Measurements from ENCODE around the gene ZNF746. TPM values are rescaled to one million over a fixed set of nuclear protein-coding genes. Genes with fewer than 3 reads are reported as not detected.

The ZNF746 gene
- total and polyA plus RNA-seq, 2 donors (not counting 3 experiments of a cell fraction or from before 2014, with no cell fraction given), result 10.5 to 20.8 TPM

- Histone ChIP-seq H3K27me3 (ENCODE audit: control insufficient read depth in 2 of 2, insufficient read depth in 2 of 2, low read length in 2 of 2) (no peaks in the 10 kb centered on the region), H2AFZ (ENCODE audit: low read depth, low read length) (no peak overlapping the region), H3K9me1 (replicated peaks; ENCODE audit: control insufficient read depth, extremely low read depth, insufficient read depth, low read length) (no peaks in the 10 kb centered on the region), H3K27ac (ENCODE audit: insufficient read depth, low read depth, low read length) (no peak overlapping the region), H3K36me3 (ENCODE audit: control insufficient read depth in 2 of 2, extremely low read depth in 1 of 2, insufficient read depth in 2 of 2, low read length in 2 of 2) (peaks cover 0 to 7% of the 10 kb centered on the region in 2 experiments), H4K20me1 (replicated peaks; ENCODE audit: control insufficient read depth, extremely low read depth, insufficient read depth, low read length) (no peaks in the 10 kb centered on the region), H3K4me3 (replicated peaks in 1 of 3; ENCODE audit: insufficient read depth in 1 of 3, low read depth in 1 of 3, low read length in 3 of 3) (no peak overlapping the region), H3K79me2 (ENCODE audit: control insufficient read depth, insufficient read depth, low read length) (no peaks in the 10 kb centered on the region), H3K4me2 (ENCODE audit: insufficient read depth, low read length) (no peak overlapping the region), H3K4me1 (ENCODE audit: control insufficient read depth, extremely low read depth, insufficient read depth, low read length) (no peaks in the 10 kb centered on the region), H3K9ac (replicated peaks; ENCODE audit: extremely low read depth, insufficient read depth, low read length) (no peak overlapping the region), H3K9me3 (replicated peaks; ENCODE audit: control insufficient read depth, insufficient read depth, low read length) (no peaks in the 10 kb centered on the region)
- no peak for FAIRE-seq
- CTCF ChIA-PET, result no interaction called here
- intact Hi-C loops (cut with micrococcal nuclease), result no loop called here
- dilution Hi-C loops (cut with MboI; ENCODE audit: extremely low pct_ligation_motif_present, low sequenced_read_pairs), result no loop called here
- DNase-seq (ENCODE audit: low read depth, low spot score), result no peak
- no TSS peak for BruUV-seq (replicated peaks)
- TF ChIP-seq CTCF (IDR thresholded peaks at IDR 0.05; ENCODE audit: extremely low read depth in 1 of 2, insufficient read depth in 1 of 2, low read depth in 1 of 2, low read length in 2 of 2) (no peak), POLR2A (IDR thresholded peaks at IDR 0.05; ENCODE audit: low read depth, low read length) (no peak), EZH2 (IDR thresholded peaks at IDR 0.05; ENCODE audit: borderline replicate concordance, low read depth, low read length, severe bottlenecking) (no peak), GATA2 (IDR thresholded peaks at IDR 0.05; ENCODE audit: insufficient read depth, insufficient read length, low read depth, low read length) (no peak), MYC (IDR thresholded peaks at IDR 0.05; ENCODE audit: low read depth, low read length) (no peak), POLR2AphosphoS5 (IDR thresholded peaks at IDR 0.05; ENCODE audit: insufficient read depth, low read depth, low read length) (no peak), JUN (IDR thresholded peaks at IDR 0.05; ENCODE audit: borderline replicate concordance, insufficient read depth, insufficient read length, low read depth) (no peak)
- POLR2A ChIA-PET, result no interaction called here
Measured at GRCh38 chr7:149443523-149443922, 54.1 kb downstream of the ZNF746 start.

- dilution Hi-C loops (cut with MboI; ENCODE audit: extremely low pct_ligation_motif_present, low sequenced_read_pairs), result no loop called here
- intact Hi-C loops (cut with micrococcal nuclease), result no loop called here
- Histone ChIP-seq H3K4me2 (ENCODE audit: insufficient read depth, low read length) (no peak overlapping the region), H3K4me1 (ENCODE audit: control insufficient read depth, extremely low read depth, insufficient read depth, low read length) (no peaks in the 10 kb centered on the region), H4K20me1 (replicated peaks; ENCODE audit: control insufficient read depth, extremely low read depth, insufficient read depth, low read length) (no peaks in the 10 kb centered on the region), H3K36me3 (ENCODE audit: control insufficient read depth in 2 of 2, extremely low read depth in 1 of 2, insufficient read depth in 2 of 2, low read length in 2 of 2) (peaks cover 0 to 7% of the 10 kb centered on the region in 2 experiments), H3K79me2 (ENCODE audit: control insufficient read depth, insufficient read depth, low read length) (no peaks in the 10 kb centered on the region), H2AFZ (ENCODE audit: low read depth, low read length) (no peak overlapping the region), H3K9me3 (replicated peaks; ENCODE audit: control insufficient read depth, insufficient read depth, low read length) (no peaks in the 10 kb centered on the region), H3K4me3 (replicated peaks in 1 of 3; ENCODE audit: insufficient read depth in 1 of 3, low read depth in 1 of 3, low read length in 3 of 3) (no peak overlapping the region), H3K9ac (replicated peaks; ENCODE audit: extremely low read depth, insufficient read depth, low read length) (no peak overlapping the region), H3K27ac (ENCODE audit: insufficient read depth, low read depth, low read length) (no peak overlapping the region), H3K9me1 (replicated peaks; ENCODE audit: control insufficient read depth, extremely low read depth, insufficient read depth, low read length) (no peaks in the 10 kb centered on the region), H3K27me3 (ENCODE audit: control insufficient read depth in 2 of 2, insufficient read depth in 2 of 2, low read length in 2 of 2) (no peaks in the 10 kb centered on the region)
- DNase-seq (ENCODE audit: low read depth, low spot score) (no peak), FAIRE-seq (no peak)
- ChIA-PET CTCF (no interaction called here), POLR2A (no interaction called here)
- TF ChIP-seq, protein P1, sequence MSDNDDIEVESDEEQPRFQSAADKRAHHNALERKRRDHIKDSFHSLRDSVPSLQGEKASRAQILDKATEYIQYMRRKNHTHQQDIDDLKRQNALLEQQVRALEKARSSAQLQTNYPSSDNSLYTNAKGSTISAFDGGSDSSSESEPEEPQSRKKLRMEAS (IDR thresholded peaks at IDR 0.05; ENCODE audit: insufficient read depth, insufficient read length), result no peak
- TF ChIP-seq MYC (IDR thresholded peaks at IDR 0.05; ENCODE audit: low read depth, low read length) (no peak), GATA2 (IDR thresholded peaks at IDR 0.05; ENCODE audit: insufficient read depth, insufficient read length, low read depth, low read length) (no peak), EZH2 (IDR thresholded peaks at IDR 0.05; ENCODE audit: borderline replicate concordance, low read depth, low read length, severe bottlenecking) (no peak), CTCF (IDR thresholded peaks at IDR 0.05; ENCODE audit: extremely low read depth in 1 of 2, insufficient read depth in 1 of 2, low read depth in 1 of 2, low read length in 2 of 2) (no peak), JUN (IDR thresholded peaks at IDR 0.05; ENCODE audit: borderline replicate concordance, insufficient read depth, insufficient read length, low read depth) (no peak), POLR2A (IDR thresholded peaks at IDR 0.05; ENCODE audit: low read depth, low read length) (no peak), FOS (IDR thresholded peaks at IDR 0.05; ENCODE audit: borderline replicate concordance, insufficient read depth, low read length) (no peak), POLR2AphosphoS5 (IDR thresholded peaks at IDR 0.05; ENCODE audit: insufficient read depth, low read depth, low read length) (no peak)
- BruUV-seq (replicated peaks), result no TSS peak
Measured at GRCh38 chr7:149442924-149443323, 54.7 kb downstream of the ZNF746 start.
